GM18907 (cell line): ENCODE data around the gene CDC16.
"Not testable (repeated sequence)": the region's sequence is repeated elsewhere in the genome, so short reads cannot be mapped to it uniquely, and the experiment has no call there.

ENCODE experiments used
- ATAC-seq: cut with Tn5 transposase; IDR thresholded peaks from one replicate; pipeline ENCODE4 v1.9.1; 2021; ENCODE audit warnings: mild to moderate bottlenecking, moderate library complexity; ENCODE audit not compliant: unreplicated experiment

CDC16 gene

GRCh38 chr13:114234645-114235421 is at the start of gene CDC16:
CDC16 (plus strand) TSS chr13:114234897; CDS start chr13:114235085, 188 bp downstream.
- ATAC-seq = peak; percentile 91

- no peak for ATAC-seq
Observed at GRCh38 chr13:114185182-114185971, 49.3 kb upstream of the CDC16 start.

GRCh38 chr13:114194853-114195252 is 39.8 kb upstream of the CDC16 start:
- ATAC-seq = no peak

- ATAC-seq = no peak
Observed at GRCh38 chr13:114196629-114197028, 38.1 kb upstream of the CDC16 start.

GRCh38 chr13:114198556-114198955 is 36.1 kb upstream of the CDC16 start:
- no peak for ATAC-seq

GRCh38 chr13:114199526-114199925 is 35.2 kb upstream of the CDC16 start:
- not testable (repeated sequence) for ATAC-seq

- no peak for ATAC-seq
Observed at GRCh38 chr13:114199954-114200353, 34.7 kb upstream of the CDC16 start.

- no peak for ATAC-seq
Observed at GRCh38 chr13:114200399-114200911, 34.2 kb upstream of the CDC16 start.

- no peak for ATAC-seq
Observed at GRCh38 chr13:114202581-114202980, 32.1 kb upstream of the CDC16 start.

GRCh38 chr13:114203536-114203935 is 31.2 kb upstream of the CDC16 start:
- no peak for ATAC-seq

- ATAC-seq = no peak
Observed at GRCh38 chr13:114204894-114205293, 29.8 kb upstream of the CDC16 start.

- no peak for ATAC-seq
Observed at GRCh38 chr13:114208134-114208533, 26.6 kb upstream of the CDC16 start.

- ATAC-seq = no peak
Observed at GRCh38 chr13:114211446-114212157, 23.1 kb upstream of the CDC16 start.

GRCh38 chr13:114212158-114212495 is 22.6 kb upstream of the CDC16 start:
- no peak for ATAC-seq

- ATAC-seq = no peak
Observed at GRCh38 chr13:114213980-114214379, 20.7 kb upstream of the CDC16 start.

- no peak for ATAC-seq
Observed at GRCh38 chr13:114219392-114219791, 15.3 kb upstream of the CDC16 start.

GRCh38 chr13:114222461-114222968 is 12.2 kb upstream of the CDC16 start:
- no peak for ATAC-seq

- ATAC-seq = no peak
Observed at GRCh38 chr13:114224201-114224600, 10.5 kb upstream of the CDC16 start.

GRCh38 chr13:114225610-114226009 is 9.1 kb upstream of the CDC16 start:
- ATAC-seq = no peak

GRCh38 chr13:114226088-114226487 is 8.6 kb upstream of the CDC16 start:
- no peak for ATAC-seq

- ATAC-seq = peak; percentile 76
Observed at GRCh38 chr13:114226699-114227323, 7.9 kb upstream of the CDC16 start.
